Neural crest cell (in vitro differentiated cells): ENCODE results near the gene ME3. TPM values are rescaled to one million over a fixed set of nuclear protein-coding genes. Genes with fewer than 3 reads are reported as not detected.

Source experiments
- DNase-seq: peaks from one replicate; pipeline ENCODE4 v3.0.0; 2021; ENCODE audit warnings: low read depth, mixed read lengths, low spot score
- H3K27ac Mint-ChIP-seq: one replicate; pipeline ENCODE4 v1.8.0; 2021; ENCODE audit warnings: mild to moderate bottlenecking, mixed read lengths; ENCODE audit not compliant: unreplicated experiment
- H3K27me3 Mint-ChIP-seq: 2 replicates; pipeline ENCODE4 v1.8.0; 2021; ENCODE audit warnings: low read depth, mild to moderate bottlenecking, mixed read lengths
- H3K36me3 Mint-ChIP-seq: 2 replicates; pipeline ENCODE4 v1.8.0; 2021; ENCODE audit warnings: low read depth, mild to moderate bottlenecking, mixed read lengths
- H3K4me1 Mint-ChIP-seq: 2 replicates; pipeline ENCODE4 v1.8.0; 2021; ENCODE audit warnings: mixed read lengths
- H3K4me3 Mint-ChIP-seq: one replicate; pipeline ENCODE4 v1.8.0; 2021; ENCODE audit warnings: mild to moderate bottlenecking, mixed read lengths
- H3K9me3 Mint-ChIP-seq: 2 replicates; pipeline ENCODE4 v1.8.0; 2021; ENCODE audit warnings: mixed read lengths
- CTCF ChIP-seq: fragments of 200-600 bp; sonication (generic); conservative IDR thresholded peaks from 2 replicates; pipeline ENCODE4 v1.5.0; 2021; ENCODE audit warnings: antibody characterized with exemption, mild to moderate bottlenecking
- total RNA-seq: library from RNA; stranded (reverse); gene quantifications from 2 replicates; pipeline ENCODE4 v1.2.1, GENCODE V29; 2021

ME3 gene
- total RNA-seq, 1 donor from 2014 or later: 18.9 TPM

- Mint-ChIP-seq H3K27ac (no peak overlapping the region), H3K27me3 (no peaks in the 10 kb centered on the region), H3K4me1 (peaks cover 14% of the 10 kb centered on the region), H3K4me3 (no peak overlapping the region), H3K36me3 (no peaks in the 10 kb centered on the region), H3K9me3 (no peaks in the 10 kb centered on the region)
- DNase-seq: no peak
- no peak for TF ChIP-seq CTCF
Measured at GRCh38 chr11:86513138-86513537, 159.3 kb downstream of the ME3 start.

- Mint-ChIP-seq H3K27ac (no peak overlapping the region), H3K36me3 (no peaks in the 10 kb centered on the region), H3K4me1 (peaks cover 9% of the 10 kb centered on the region), H3K9me3 (no peaks in the 10 kb centered on the region), H3K4me3 (no peak overlapping the region), H3K27me3 (no peaks in the 10 kb centered on the region)
- no peak for TF ChIP-seq CTCF
- no peak for DNase-seq
Measured at GRCh38 chr11:86511086-86511551, 161.3 kb downstream of the ME3 start.

- H3K27ac Mint-ChIP-seq: no peak overlapping the region
- TF ChIP-seq CTCF: no peak
- DNase-seq: no peak
- H3K9me3 Mint-ChIP-seq: no peaks in the 10 kb centered on the region
- peaks cover 7% of the 10 kb centered on the region for H3K4me1 Mint-ChIP-seq
- no peaks in the 10 kb centered on the region for H3K36me3 Mint-ChIP-seq
- no peak overlapping the region for H3K4me3 Mint-ChIP-seq
- H3K27me3 Mint-ChIP-seq: no peaks in the 10 kb centered on the region
Measured at GRCh38 chr11:86510674-86511073, 161.7 kb downstream of the ME3 start.

- Mint-ChIP-seq H3K4me1 (peaks cover 3% of the 10 kb centered on the region), H3K27ac (no peak overlapping the region), H3K4me3 (no peak overlapping the region), H3K36me3 (no peaks in the 10 kb centered on the region), H3K9me3 (no peaks in the 10 kb centered on the region), H3K27me3 (no peaks in the 10 kb centered on the region)
- no peak for TF ChIP-seq CTCF
- DNase-seq: no peak
Measured at GRCh38 chr11:86510097-86510496, 162.3 kb downstream of the ME3 start.

GRCh38 chr11:86509588-86509974 lies 162.8 kb downstream of the ME3 start:
- Mint-ChIP-seq H3K27ac (no peak overlapping the region), H3K27me3 (no peaks in the 10 kb centered on the region)
- no peak for TF ChIP-seq CTCF

More at GRCh38 chr11:86509588-86509974, 162.8 kb downstream of the ME3 start:
- H3K4me3 Mint-ChIP-seq: no peak overlapping the region
- no peak for DNase-seq
- no peaks in the 10 kb centered on the region for H3K9me3 Mint-ChIP-seq
- no peaks in the 10 kb centered on the region for H3K4me1 Mint-ChIP-seq
- no peaks in the 10 kb centered on the region for H3K36me3 Mint-ChIP-seq
